Measurements from ENCODE around the gene KCNAB2.

Gene KCNAB2

DNA sequence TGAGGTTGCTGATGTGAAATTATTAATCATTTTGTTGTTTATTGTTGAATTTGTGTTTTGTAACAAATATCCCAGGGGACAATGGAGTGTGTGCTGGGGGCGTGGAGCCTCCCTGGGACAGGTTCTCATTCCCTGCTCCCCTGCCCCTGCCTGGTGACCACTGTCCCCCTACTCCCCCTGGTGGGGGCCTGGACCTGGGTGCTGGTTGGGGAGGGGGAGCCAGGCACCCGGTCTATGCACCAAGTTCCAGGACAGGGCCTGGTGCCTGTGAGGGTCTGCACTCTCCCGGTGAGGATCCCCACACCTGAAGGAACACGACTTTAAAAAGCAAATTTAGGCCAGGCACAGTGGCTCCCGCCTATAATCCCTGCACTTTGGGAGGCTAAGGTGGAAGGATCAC is 92.1 kb downstream of the KCNAB2 start:
- TF ChIP-seq CTCF (IDR thresholded peaks at IDR 0.05; ENCODE audit: extremely low read depth, insufficient read depth, missing control alignments) = no peak
- in situ Hi-C loops (cut with MboI; ENCODE audit: low pct_unique_long_range_greater_than_20kb, low sequenced_read_pairs, unreplicated experiment) = no loop called here
- DNase-seq (ENCODE audit: low spot score) = no peak

DNA sequence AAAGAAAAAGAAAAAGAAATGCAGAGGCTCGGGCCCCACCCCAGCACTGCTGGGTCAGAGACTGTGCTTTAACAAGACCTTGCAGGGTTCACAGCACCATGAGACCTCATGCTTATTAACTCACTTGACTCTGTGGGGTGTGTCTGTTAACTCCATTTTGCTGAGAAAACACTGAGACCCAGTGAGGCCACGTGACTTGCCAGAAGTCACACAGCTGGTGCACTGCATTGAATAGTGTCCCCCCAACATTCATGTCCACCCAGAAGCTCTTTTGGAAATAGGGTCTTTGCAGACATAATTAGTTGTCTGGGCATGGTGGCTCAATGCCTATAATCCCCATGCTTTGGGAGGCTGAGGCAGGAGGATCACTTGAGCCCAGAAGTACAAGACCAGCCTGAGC is 94.7 kb downstream of the KCNAB2 start:
- no peak for TF ChIP-seq CTCF (IDR thresholded peaks at IDR 0.05; ENCODE audit: extremely low read depth, insufficient read depth, missing control alignments)
- in situ Hi-C loops (cut with MboI; ENCODE audit: low pct_unique_long_range_greater_than_20kb, low sequenced_read_pairs, unreplicated experiment) = no loop called here

GRCh38 chr1:6141592-6141991 is 95.9 kb downstream of the KCNAB2 start:
- peak; percentile 74 for DNase-seq (ENCODE audit: low spot score)
- peak; percentile 39 for TF ChIP-seq CTCF (IDR thresholded peaks at IDR 0.05; ENCODE audit: extremely low read depth, insufficient read depth, missing control alignments)
- in situ Hi-C loops (cut with MboI; ENCODE audit: low pct_unique_long_range_greater_than_20kb, low sequenced_read_pairs, unreplicated experiment) = no loop called here

More for the DNA sequence above, 94.7 kb downstream of the KCNAB2 start:
- no peak for DNase-seq (ENCODE audit: low spot score)

DNA sequence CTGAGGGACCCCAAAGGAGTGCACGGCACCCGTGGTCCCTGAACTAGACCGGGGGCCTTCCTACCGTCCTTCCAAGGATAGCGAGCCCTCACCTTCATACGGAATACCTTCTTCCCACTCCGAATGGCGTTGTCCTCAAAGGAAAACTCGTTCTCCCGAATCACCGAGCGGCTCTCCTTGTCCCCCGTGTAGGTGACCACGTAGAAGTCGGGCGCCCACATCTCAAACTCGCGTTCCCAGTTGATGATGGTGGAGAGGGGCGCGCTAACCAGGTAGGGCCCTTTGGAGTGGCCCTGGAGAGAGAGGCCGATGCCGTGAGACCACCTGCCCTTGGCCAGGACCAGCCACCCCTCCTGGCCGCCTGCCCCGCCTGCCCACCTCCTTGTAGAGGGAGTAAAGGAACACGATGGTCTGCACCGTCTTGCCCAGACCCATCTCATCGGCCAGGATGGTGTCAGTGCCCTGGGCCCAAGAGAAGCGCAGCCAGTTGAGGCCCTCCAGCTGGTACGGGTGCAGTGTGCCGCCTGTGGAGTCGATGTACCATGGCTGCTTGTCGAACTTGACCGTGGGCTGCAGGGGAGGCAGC is 96.4 kb downstream of the KCNAB2 start:
- no peak for DNase-seq (ENCODE audit: low spot score)
- in situ Hi-C loops (cut with MboI; ENCODE audit: low pct_unique_long_range_greater_than_20kb, low sequenced_read_pairs, unreplicated experiment) = no loop called here
- TF ChIP-seq CTCF (IDR thresholded peaks at IDR 0.05; ENCODE audit: extremely low read depth, insufficient read depth, missing control alignments) = no peak

- no peak for DNase-seq (ENCODE audit: low spot score)
- in situ Hi-C loops (cut with MboI; ENCODE audit: low pct_unique_long_range_greater_than_20kb, low sequenced_read_pairs, unreplicated experiment) = no loop called here
- TF ChIP-seq CTCF (IDR thresholded peaks at IDR 0.05; ENCODE audit: extremely low read depth, insufficient read depth, missing control alignments) = no peak
Observed at GRCh38 chr1:6142734-6143133, 97.0 kb downstream of the KCNAB2 start.

- TF ChIP-seq CTCF (IDR thresholded peaks at IDR 0.05; ENCODE audit: extremely low read depth, insufficient read depth, missing control alignments) = no peak
- in situ Hi-C loops (cut with MboI; ENCODE audit: low pct_unique_long_range_greater_than_20kb, low sequenced_read_pairs, unreplicated experiment) = no loop called here
- DNase-seq (ENCODE audit: low spot score) = no peak
Observed at GRCh38 chr1:6143395-6143794, 97.7 kb downstream of the KCNAB2 start.

DNA sequence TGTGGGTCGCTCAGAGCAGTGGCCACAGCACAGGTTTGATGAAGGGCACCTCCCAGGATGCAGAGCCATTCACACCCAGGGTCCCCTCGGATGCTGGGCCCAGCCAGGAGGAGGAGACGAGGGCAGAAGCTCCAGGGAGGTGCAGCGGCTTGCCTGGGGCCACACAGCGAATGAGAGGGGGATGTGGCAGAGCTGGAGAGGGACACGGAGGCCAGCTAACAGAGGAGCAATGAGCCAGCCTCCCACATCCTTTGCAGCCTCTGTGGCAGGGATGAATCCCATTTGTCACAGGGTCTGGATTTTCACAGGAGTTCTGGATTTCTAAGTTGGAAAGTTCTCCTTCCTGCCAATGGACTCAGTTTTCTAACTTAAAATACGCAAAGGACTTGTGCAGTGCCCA is 98.5 kb downstream of the KCNAB2 start:
- DNase-seq (ENCODE audit: low spot score) = no peak
- in situ Hi-C loops (cut with MboI; ENCODE audit: low pct_unique_long_range_greater_than_20kb, low sequenced_read_pairs, unreplicated experiment) = no loop called here
- TF ChIP-seq CTCF (IDR thresholded peaks at IDR 0.05; ENCODE audit: extremely low read depth, insufficient read depth, missing control alignments) = no peak
